KMS-11 (cell line): ENCODE results near the gene DNAH17.

Experiments
- H2AFZ ChIP-seq: fragments of 200-600 bp; sonication (generic); 2 replicates; pipeline ENCODE4 v1.6.1; 2016; ENCODE audit warnings: antibody characterized with exemption, mixed run types, low read depth
- H3K27ac ChIP-seq: fragments of 200-600 bp; sonication (generic); 2 replicates; pipeline ENCODE4 v1.6.1; 2016; ENCODE audit warnings: mild to moderate bottlenecking, mixed run types
- H3K27me3 ChIP-seq: fragments of 200-600 bp; sonication (generic); 2 replicates; pipeline ENCODE4 v1.6.1; 2017; ENCODE audit warnings: mild to moderate bottlenecking, low read depth, mixed run types, moderate library complexity; ENCODE audit not compliant: insufficient read depth
- H3K36me3 ChIP-seq: fragments of 200-600 bp; sonication (generic); 2 replicates; pipeline ENCODE4 v1.6.1; 2017; ENCODE audit warnings: mild to moderate bottlenecking, mixed run types; ENCODE audit not compliant: insufficient read depth
- H3K4me1 ChIP-seq: fragments of 200-600 bp; sonication (generic); 2 replicates; pipeline ENCODE4 v1.6.1; 2016; ENCODE audit warnings: mild to moderate bottlenecking, low read depth, mixed run types; ENCODE audit not compliant: poor library complexity, severe bottlenecking
- H3K4me2 ChIP-seq: fragments of 200-600 bp; sonication (generic); 2 replicates; pipeline ENCODE4 v1.7.0; 2016; ENCODE audit warnings: mild to moderate bottlenecking, mixed run types
- H3K4me3 ChIP-seq: fragments of 200-600 bp; sonication (generic); IDR thresholded peaks from 2 replicates; pipeline ENCODE4 v1.6.1; 2017; ENCODE audit warnings: low read depth, low read length, mixed read lengths; ENCODE audit not compliant: insufficient read depth
- H3K79me2 ChIP-seq: fragments of 200-600 bp; sonication (generic); 2 replicates; pipeline ENCODE4 v1.6.1; 2016; ENCODE audit warnings: low read depth, mixed run types; ENCODE audit not compliant: insufficient read depth
- H3K9ac ChIP-seq: fragments of 200-600 bp; sonication (generic); 2 replicates; pipeline ENCODE4 v1.6.1; 2016; ENCODE audit warnings: mild to moderate bottlenecking, mixed run types
- H4K20me1 ChIP-seq: fragments of 200-600 bp; sonication (generic); 2 replicates; pipeline ENCODE4 v1.6.1; 2016; ENCODE audit warnings: mild to moderate bottlenecking, mixed run types; ENCODE audit not compliant: insufficient read depth
- CTCF ChIP-seq: fragments of 200-600 bp; sonication (generic); conservative IDR thresholded peaks from 2 replicates; pipeline ENCODE4 v1.6.1; 2017; ENCODE audit warnings: low read depth, mild to moderate bottlenecking, antibody characterized with exemption, low read length, moderate library complexity, mixed read lengths

DNAH17 gene

GRCh38 chr17:78376161-78376560 is 201.0 kb downstream of the DNAH17 start:
- Histone ChIP-seq H3K27ac (no peak overlapping the region), H2AFZ (no peak overlapping the region), H3K79me2 (peaks cover 30% of the 10 kb centered on the region), H3K4me1 (peaks cover 34% of the 10 kb centered on the region), H3K36me3 (no peaks in the 10 kb centered on the region), H4K20me1 (no peaks in the 10 kb centered on the region), H3K9ac (no peak overlapping the region), H3K4me3 (no peak overlapping the region), H3K4me2 (no peak overlapping the region), H3K27me3 (no peaks in the 10 kb centered on the region)
- no peak for TF ChIP-seq CTCF

DNA sequence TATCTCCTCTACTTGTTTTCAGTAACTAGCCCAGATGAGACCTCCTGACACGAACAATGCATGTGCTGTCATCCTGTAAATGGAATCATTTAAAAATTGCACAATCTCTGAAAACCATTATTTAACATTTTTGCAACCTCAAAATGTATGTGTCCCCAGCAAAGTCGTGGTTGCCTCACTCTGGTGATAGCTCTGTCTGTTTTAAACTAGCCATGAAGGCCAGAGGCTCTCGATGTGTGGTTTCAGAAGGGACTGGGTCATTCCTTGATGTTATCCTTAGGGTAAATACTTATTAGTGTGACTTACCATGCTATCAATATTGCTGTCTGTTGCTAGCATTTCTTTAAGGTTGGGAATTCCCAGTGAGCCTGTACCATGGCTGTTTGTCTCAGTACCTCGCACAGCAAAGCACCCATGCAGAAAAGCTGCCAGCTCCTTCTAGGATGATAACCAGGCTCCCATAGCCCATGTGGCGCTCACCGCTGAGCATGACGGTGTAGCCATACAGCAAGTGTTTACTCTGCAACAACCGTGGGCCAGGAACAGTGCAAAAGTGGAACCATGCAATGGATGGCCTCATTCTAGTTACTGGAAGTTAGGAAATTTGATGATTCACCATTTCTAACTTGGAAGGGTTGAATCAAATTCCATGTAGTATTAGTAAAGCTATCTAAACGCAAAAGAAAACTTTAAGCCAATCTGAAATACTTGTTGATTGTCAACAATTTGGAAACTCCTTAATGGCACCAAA is 201.6 kb downstream of the DNAH17 start:
- H4K20me1 ChIP-seq, result no peaks in the 10 kb centered on the region
- no peak overlapping the region for H3K4me2 ChIP-seq
- no peaks in the 10 kb centered on the region for H3K27me3 ChIP-seq
- no peak overlapping the region for H3K27ac ChIP-seq
- H2AFZ ChIP-seq, result no peak overlapping the region
- peaks cover 28% of the 10 kb centered on the region for H3K4me1 ChIP-seq
- peaks cover 24% of the 10 kb centered on the region for H3K79me2 ChIP-seq
- no peak overlapping the region for H3K9ac ChIP-seq
- no peak overlapping the region for H3K4me3 ChIP-seq
- no peak for TF ChIP-seq CTCF
- H3K36me3 ChIP-seq, result no peaks in the 10 kb centered on the region

DNA sequence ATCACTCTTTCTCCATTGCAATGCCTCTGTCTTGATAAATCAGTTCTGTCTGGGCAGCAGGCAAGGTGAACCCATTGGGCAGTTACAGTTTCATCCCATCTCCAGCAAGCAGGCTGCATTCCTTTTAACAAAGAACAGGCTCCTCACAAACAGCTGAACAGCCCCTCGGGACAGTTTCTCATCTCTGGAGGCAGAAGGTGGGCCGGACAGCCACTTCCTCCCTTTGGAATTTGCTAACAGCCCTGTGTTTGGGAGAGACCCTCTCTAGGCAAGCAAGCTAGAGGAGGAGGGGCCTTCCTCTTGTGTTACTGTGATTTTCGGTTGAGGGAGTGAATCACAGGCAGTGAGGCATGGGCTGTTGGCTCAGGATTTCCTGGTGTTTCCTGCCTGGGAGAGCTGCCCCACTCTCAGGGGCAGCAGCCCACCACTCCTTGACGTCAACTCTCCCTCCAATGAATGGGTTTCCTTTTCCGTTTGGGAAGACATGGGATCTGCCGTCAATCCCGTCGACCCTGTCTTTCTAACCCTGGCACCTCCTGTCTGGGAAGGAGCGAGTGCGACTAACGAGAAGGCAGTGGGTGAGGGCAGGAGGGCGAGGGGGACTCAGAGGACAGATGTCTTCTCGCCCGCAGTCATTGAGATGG is 202.4 kb downstream of the DNAH17 start:
- TF ChIP-seq CTCF, result no peak

DNA sequence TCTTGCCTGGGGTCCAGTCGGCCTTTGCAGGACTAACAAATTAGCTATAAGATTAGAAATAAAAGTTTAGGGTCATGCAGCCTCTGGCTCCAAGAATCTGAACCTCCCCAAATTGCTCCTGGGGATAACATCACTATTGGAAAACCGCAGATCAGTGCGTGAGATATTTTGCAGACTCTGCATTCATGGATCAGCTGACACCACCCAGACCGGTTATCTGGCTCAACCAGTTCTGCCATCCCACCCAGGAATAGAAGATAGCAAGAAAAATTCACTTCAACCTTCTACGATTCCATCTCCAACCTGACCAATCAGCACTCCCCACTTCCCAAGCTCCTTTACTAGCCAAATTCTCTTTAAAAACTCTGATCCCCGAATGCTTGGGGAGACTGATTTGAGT is 203.0 kb downstream of the DNAH17 start:
- Histone ChIP-seq H3K4me2 (no peak overlapping the region), H3K27ac (no peak overlapping the region), H3K79me2 (peaks cover 10% of the 10 kb centered on the region), H3K36me3 (no peaks in the 10 kb centered on the region), H3K27me3 (no peaks in the 10 kb centered on the region), H3K4me3 (no peak overlapping the region), H3K4me1 (peaks cover 21% of the 10 kb centered on the region), H4K20me1 (no peaks in the 10 kb centered on the region), H2AFZ (no peak overlapping the region), H3K9ac (no peak overlapping the region)
- no peak for TF ChIP-seq CTCF

More for the DNA sequence above, 202.4 kb downstream of the DNAH17 start:
- Histone ChIP-seq H3K36me3 (no peaks in the 10 kb centered on the region), H4K20me1 (no peaks in the 10 kb centered on the region), H3K4me2 (no peak overlapping the region), H3K27me3 (no peaks in the 10 kb centered on the region), H3K4me3 (no peak overlapping the region), H3K9ac (no peak overlapping the region), H3K27ac (no peak overlapping the region), H2AFZ (no peak overlapping the region), H3K4me1 (peaks cover 26% of the 10 kb centered on the region), H3K79me2 (peaks cover 16% of the 10 kb centered on the region)
